ENCODE results near the gene RBCK1. TPM values are rescaled to one million over a fixed set of nuclear protein-coding genes. Genes with fewer than 3 reads are reported as not detected.
A peak's percentile ranks its signal among the peaks of the same experiment; 100 is the strongest.

RBCK1 gene
- total and polyA plus RNA-seq, 2 of the 4 experiments (the other 2 are of a cell fraction): 29.9 to 84.2 TPM

DNA sequence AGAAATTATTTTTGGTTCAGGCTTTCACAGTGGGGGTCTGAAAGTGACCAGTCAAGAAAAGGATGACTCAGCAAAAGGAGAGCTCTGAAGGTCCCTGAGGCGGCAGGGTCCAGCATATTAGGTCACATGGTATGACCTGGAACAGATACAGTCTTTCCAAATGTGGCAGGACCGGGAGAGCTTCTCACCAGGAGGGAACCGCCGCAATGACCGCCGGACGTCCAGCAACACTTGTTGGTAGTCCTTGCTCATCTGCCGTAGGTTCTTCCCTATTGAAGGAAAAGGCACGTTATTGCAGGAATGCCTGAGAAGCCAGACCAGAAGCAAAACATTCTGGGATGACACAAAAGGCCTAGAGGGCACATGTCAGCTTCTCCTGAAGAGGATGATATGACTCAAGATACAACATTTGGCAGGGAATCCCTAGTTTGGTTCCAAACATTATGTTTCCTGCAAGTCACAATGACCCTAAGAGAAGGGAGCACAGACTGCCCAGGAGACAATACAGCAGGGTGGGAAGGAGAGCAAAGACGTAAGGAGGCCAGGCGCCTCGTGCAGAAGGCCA is 36.8 kb downstream of the RBCK1 start:
- Histone ChIP-seq H3K4me3 (ENCODE audit: insufficient read depth, low read depth, low read length) (no peak overlapping the region), H3K9me3 (ENCODE audit: control insufficient read depth, insufficient read depth, low read length) (no peaks in the 10 kb centered on the region), H3K9ac (ENCODE audit: low read depth, low read length) (no peak overlapping the region), H3K56ac (ENCODE audit: extremely low read depth, insufficient read depth, low read length) (no peak overlapping the region), H3K36me3 (ENCODE audit: control insufficient read depth, insufficient read depth, low read length) (peaks cover 43% of the 10 kb centered on the region), H3K4me1 (ENCODE audit: control insufficient read depth, insufficient read depth, low read length) (peaks cover 5% of the 10 kb centered on the region), H4K20me1 (ENCODE audit: insufficient read depth, low read length) (peaks cover 48% of the 10 kb centered on the region), H2AFZ (replicated peaks; ENCODE audit: low read length, poor library complexity) (no peak overlapping the region), H2BK5ac (ENCODE audit: low read depth, low read length, poor library complexity, severe bottlenecking) (no peak overlapping the region), H2BK20ac (ENCODE audit: low read depth, low read length) (no peak overlapping the region), H3K9me1 (ENCODE audit: insufficient read depth, low read length) (peaks cover 23% of the 10 kb centered on the region), H4K91ac (ENCODE audit: insufficient read depth, low read depth, low read length) (no peak overlapping the region), H3K27me3 (ENCODE audit: control insufficient read depth, insufficient read depth, low read length) (no peaks in the 10 kb centered on the region), H3K14ac (replicated peaks; ENCODE audit: low read depth, low read length) (no peak overlapping the region), H2BK15ac (ENCODE audit: low read depth, low read length) (no peak overlapping the region), H3K4ac (ENCODE audit: low read depth, low read length) (no peak overlapping the region), H3K4me2 (ENCODE audit: low read depth, low read length) (no peak overlapping the region), H4K5ac (ENCODE audit: low read depth, low read length) (no peak overlapping the region), H3K79me1 (ENCODE audit: low read depth in 1 of 2, low read length in 2 of 2) (peaks cover 26 to 73% of the 10 kb centered on the region in 2 experiments), H2BK120ac (ENCODE audit: low read depth, low read length) (no peak overlapping the region), H4K8ac (ENCODE audit: low read depth in 2 of 2, low read length in 2 of 2) (no peak overlapping the region), H2AK9ac (replicated peaks; ENCODE audit: low read depth, low read length, poor library complexity) (peak overlapping the region; percentile 10), H3K23ac (ENCODE audit: low read depth, low read length) (no peak overlapping the region), H3K27ac (ENCODE audit: insufficient read depth, low read length) (peak overlapping the region; percentile 10; the same call in 1 of the 2 replicates), H3K18ac (ENCODE audit: low read depth, low read length) (no peak overlapping the region), H2AK5ac (ENCODE audit: low read depth, low read length) (no peak overlapping the region)
- BruUV-seq (replicated peaks): no TSS peak
- ChIA-PET CTCF (no interaction called here), POLR2A (ENCODE audit: unreplicated experiment) (no interaction called here)
- dilution Hi-C loops (cut with HindIII; ENCODE audit: low sequenced_read_pairs, unreplicated experiment): no loop called here
- DNase-seq (peak; percentile 60), ATAC-seq (ENCODE audit: low read depth) (peak; percentile 72)
- WGBS, 2 experiments (ENCODE audit: extremely low coverage in 2 of 2, insufficient read length in 1 of 2): 89% methylated on average over 8 of the region's 12 CpGs; no CpG with 5 or more reads in 1 of the 2 experiments
- peak; percentile 94 for TF ChIP-seq NFE2L2 (IDR thresholded peaks at IDR 0.05; ENCODE audit: low read depth, low read length)
- TF ChIP-seq MXI1 (IDR thresholded peaks at IDR 0.05; ENCODE audit: borderline replicate concordance, low read depth, low read length): no peak
- TF ChIP-seq MAFK (IDR thresholded peaks at IDR 0.05; ENCODE audit: low read depth, low read length): peak; percentile 98
- in situ Hi-C loops (cut with MboI; ENCODE audit: low sequenced_read_pairs): no loop called here
- intact Hi-C loops (cut with micrococcal nuclease): loop anchor here (2.0 kb wide), 1 partner anchor 18 kb away; no protein-coding TSS in a partner anchor

All from IMR-90 (cell line).